ENCODE data around the gene COL4A2.

The COL4A2 gene

DNA sequence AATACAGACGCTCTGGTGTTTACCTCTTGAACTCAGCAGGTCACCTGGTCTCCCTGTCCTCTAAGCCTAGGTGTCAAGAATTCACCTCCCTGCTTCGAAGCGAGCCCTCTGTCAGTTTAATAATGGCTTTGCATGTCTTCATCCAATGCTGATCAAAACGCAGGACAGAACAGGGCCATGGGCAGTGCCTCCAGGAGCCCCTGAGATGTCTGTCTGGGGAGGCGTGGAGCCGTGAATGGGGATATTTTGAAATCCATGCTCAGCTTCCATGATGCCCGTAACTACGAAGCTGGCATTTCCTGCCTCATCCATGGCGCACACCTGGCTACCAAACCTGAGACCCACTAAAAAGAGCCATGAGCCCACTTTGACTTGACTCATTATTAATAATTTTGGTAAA, 140.7 kb downstream of the COL4A2 start:
- no peaks in the 10 kb centered on the region for H3K4me1 ChIP-seq (ENCODE audit: control insufficient read depth in 1 of 2, insufficient read depth in 1 of 2, low read depth in 1 of 2, low read length in 1 of 2)
- peaks cover 32% of the 10 kb centered on the region for H3K27me3 ChIP-seq
- no peak overlapping the region for H3K4me3 ChIP-seq (ENCODE audit: low read depth in 1 of 2, low read length in 1 of 2)
- H3K27ac ChIP-seq: no peak overlapping the region
- TF ChIP-seq CTCF (IDR thresholded peaks at IDR 0.05): no peak
- H3K9me3 ChIP-seq: no peaks in the 10 kb centered on the region
- no peaks in the 10 kb centered on the region for H3K36me3 ChIP-seq

- Histone ChIP-seq H3K4me3 (ENCODE audit: low read depth in 1 of 2, low read length in 1 of 2) (no peak overlapping the region), H3K27ac (no peak overlapping the region), H3K36me3 (no peaks in the 10 kb centered on the region), H3K27me3 (peaks cover 29% of the 10 kb centered on the region), H3K9me3 (no peaks in the 10 kb centered on the region), H3K4me1 (ENCODE audit: control insufficient read depth in 1 of 2, insufficient read depth in 1 of 2, low read depth in 1 of 2, low read length in 1 of 2) (no peaks in the 10 kb centered on the region)
- TF ChIP-seq CTCF (IDR thresholded peaks at IDR 0.05): no peak
These were observed 141.1 kb downstream of the COL4A2 start for GRCh38 chr13:110448230-110448629.

GRCh38 chr13:110448677-110449076, 141.6 kb downstream of the COL4A2 start:
- Histone ChIP-seq H3K36me3 (no peaks in the 10 kb centered on the region), H3K27ac (no peak overlapping the region), H3K4me1 (ENCODE audit: control insufficient read depth in 1 of 2, insufficient read depth in 1 of 2, low read depth in 1 of 2, low read length in 1 of 2) (no peaks in the 10 kb centered on the region), H3K4me3 (ENCODE audit: low read depth in 1 of 2, low read length in 1 of 2) (no peak overlapping the region), H3K9me3 (no peaks in the 10 kb centered on the region), H3K27me3 (peaks cover 24% of the 10 kb centered on the region)
- TF ChIP-seq CTCF (IDR thresholded peaks at IDR 0.05): no peak

- no peaks in the 10 kb centered on the region for H3K9me3 ChIP-seq
- H3K4me1 ChIP-seq (ENCODE audit: control insufficient read depth in 1 of 2, insufficient read depth in 1 of 2, low read depth in 1 of 2, low read length in 1 of 2): no peaks in the 10 kb centered on the region
- no peaks in the 10 kb centered on the region for H3K36me3 ChIP-seq
- no peak overlapping the region for H3K27ac ChIP-seq
- peaks cover 17% of the 10 kb centered on the region for H3K27me3 ChIP-seq
- TF ChIP-seq CTCF (IDR thresholded peaks at IDR 0.05): no peak
- H3K4me3 ChIP-seq (ENCODE audit: low read depth in 1 of 2, low read length in 1 of 2): no peak overlapping the region
These were observed 142.3 kb downstream of the COL4A2 start for GRCh38 chr13:110449219-110450015.

DNA sequence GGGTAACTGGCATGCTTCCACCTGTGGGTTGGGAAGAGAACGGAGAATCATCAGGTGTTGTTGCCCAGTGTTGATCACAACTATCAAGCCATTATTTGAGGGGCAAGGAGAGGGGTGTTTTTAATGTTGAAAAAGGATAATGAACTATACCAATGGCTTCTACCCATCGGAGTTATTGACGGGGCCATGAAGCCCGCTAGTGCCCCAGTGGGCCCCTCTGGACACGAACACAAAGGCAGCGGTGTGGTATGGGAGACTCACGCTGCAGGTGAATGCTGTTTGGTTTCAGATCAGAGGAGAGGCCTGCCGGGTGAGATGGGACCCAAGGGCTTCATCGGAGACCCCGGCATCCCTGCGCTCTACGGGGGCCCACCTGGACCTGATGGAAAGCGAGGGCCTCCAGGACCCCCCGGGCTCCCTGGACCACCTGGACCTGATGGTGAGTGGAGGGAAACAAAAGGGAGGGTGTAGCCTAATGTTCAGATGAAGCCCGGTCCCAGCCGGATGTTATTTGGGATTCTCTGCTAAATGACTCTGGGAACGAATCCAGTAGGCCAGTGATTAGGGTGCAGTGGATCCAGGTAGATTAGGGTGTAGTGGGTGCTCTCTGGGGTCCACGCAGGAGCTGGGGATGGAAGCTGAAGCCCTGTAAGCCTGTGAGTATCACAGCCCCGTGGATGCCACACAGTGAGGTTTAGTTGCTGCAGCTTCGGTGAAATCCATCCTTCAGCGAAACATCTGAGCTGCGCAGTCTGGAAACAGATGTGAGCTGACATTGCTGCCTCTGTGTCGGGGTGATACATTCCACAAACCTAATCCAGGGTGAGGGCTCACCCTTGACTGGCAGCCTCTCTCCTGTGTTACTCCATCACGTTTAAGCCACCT, 143.2 kb downstream of the COL4A2 start:
- no peak for TF ChIP-seq CTCF (IDR thresholded peaks at IDR 0.05)
- H3K9me3 ChIP-seq: no peaks in the 10 kb centered on the region
- peaks cover 9% of the 10 kb centered on the region for H3K27me3 ChIP-seq
- H3K4me1 ChIP-seq (ENCODE audit: control insufficient read depth in 1 of 2, insufficient read depth in 1 of 2, low read depth in 1 of 2, low read length in 1 of 2): no peaks in the 10 kb centered on the region
- no peaks in the 10 kb centered on the region for H3K36me3 ChIP-seq
- H3K4me3 ChIP-seq (ENCODE audit: low read depth in 1 of 2, low read length in 1 of 2): no peak overlapping the region
- H3K27ac ChIP-seq: no peak overlapping the region

All from neutrophil (primary cell).